Endometrial microvascular endothelial cells (primary cell): ENCODE data around the gene TOM1. TPM values are rescaled to one million over a fixed set of nuclear protein-coding genes. Genes with fewer than 3 reads are reported as not detected.

Experiments used
- in situ Hi-C: cut with HindIII; loops from 2 replicates; pipeline ENCODE4 v1.10.0; 2017; ENCODE audit warnings: low sequenced_read_pairs, low pct_unique_long_range_greater_than_20kb; ENCODE audit errors: inconsistent ontology term
- total RNA-seq: library from RNA; depleted of rRNA; stranded (reverse); fragments of >200 nt; gene quantifications from one replicate; pipeline ENCODE4 v1.2.3, GENCODE V29; 2015; ENCODE audit errors: inconsistent ontology term

Gene TOM1
- total RNA-seq, 1 donor from 2014 or later = 20.1 TPM

DNA sequence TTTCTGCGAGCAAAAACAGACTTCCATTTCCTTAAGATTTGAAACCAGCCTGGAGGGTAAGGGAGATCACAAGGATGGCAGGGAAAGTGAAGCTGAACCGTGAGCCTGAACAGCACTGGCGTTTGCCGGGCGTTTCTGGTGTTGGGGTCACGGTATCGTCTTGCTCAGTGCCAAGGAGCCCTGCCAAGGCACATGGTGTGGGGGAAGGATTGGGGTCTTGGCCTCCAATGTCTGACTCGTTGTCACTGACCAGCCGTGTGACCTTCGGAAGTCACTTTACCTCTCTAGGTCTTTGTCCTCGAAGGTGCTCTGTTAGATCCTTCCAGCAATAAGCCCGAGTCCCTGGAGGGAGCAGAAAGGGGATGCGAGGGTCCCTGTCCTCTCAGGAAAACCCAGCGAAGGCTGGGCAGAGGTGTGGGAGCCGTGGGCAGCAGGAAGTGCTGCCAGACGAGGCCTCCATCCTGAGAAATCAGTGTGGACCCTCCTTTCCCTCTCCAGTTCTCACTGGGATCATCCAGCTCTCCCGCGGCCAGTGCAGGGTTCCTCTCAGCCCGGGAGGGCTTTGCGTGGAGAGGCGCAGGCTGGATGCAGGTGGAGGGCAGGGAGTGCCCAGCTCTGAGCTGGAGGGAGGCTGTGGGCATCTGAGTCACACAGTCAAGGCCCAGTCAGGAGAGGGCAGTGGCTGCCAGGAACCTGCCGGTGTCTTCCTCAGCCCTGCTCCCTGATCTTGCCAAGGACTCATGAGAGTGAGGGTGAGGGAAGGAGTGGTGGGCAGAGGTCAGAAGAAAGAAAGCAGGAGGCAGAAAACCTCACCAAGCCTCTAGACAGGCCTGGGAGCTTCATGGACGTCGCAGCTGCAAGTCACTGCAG lies 18.9 kb downstream of the TOM1 start:
- in situ Hi-C loops = no loop called here

DNA sequence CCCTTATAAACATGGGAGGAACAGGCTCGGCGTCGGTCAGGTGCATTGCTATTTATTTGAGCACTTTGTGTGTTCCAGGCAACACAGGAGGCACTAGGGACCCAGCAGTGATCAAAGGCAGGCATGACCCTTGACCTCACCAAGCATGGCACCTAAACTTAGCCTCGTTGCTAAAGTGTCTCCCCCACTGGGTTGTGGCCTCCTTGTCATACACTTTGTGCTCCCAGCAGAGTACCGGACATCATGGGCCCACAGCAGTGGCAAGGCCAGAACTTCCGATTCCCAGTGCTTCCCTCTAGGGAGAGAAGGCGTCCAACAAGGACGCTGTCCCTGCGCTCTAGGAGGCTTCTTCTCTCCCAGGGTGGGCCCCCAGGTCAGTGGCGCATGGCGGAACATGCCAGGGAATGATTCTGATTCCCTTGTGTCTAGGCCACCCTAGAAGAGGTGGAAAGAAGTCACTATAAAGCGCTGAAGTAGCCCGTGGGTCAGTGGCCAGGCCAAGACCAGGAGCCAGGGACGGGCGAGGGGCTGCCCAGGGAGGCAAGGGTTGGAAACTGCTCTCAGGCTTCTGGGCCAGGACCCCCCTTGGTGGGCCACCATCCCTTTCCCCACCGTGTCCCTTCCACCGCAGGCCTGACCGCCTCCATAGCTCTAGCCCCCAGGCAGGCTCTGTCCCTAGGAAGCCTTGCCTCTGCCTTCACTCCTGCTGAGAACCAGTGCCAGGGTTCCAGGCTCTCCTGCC lies 19.7 kb downstream of the TOM1 start:
- in situ Hi-C loops = no loop called here

DNA sequence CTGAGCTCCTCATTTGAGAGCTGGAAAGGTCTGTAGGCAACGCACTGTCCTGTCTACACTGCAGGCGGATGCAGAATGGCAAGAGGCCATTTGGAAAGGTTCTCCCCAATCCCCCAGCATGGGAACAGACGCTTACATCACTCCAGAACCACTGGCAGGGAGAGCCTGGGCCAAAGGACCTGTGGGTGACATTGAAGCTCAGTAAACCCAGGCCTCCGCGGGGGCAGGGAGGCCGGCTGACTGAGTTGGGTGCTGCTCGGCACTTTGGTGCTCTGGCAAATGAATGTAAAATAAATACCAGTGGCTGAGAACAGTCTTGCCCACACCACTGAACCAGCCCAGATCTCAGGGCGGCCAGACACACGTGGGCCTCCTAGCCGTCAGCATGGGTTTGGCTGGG lies 22.4 kb downstream of the TOM1 start:
- in situ Hi-C loops = no loop called here

DNA sequence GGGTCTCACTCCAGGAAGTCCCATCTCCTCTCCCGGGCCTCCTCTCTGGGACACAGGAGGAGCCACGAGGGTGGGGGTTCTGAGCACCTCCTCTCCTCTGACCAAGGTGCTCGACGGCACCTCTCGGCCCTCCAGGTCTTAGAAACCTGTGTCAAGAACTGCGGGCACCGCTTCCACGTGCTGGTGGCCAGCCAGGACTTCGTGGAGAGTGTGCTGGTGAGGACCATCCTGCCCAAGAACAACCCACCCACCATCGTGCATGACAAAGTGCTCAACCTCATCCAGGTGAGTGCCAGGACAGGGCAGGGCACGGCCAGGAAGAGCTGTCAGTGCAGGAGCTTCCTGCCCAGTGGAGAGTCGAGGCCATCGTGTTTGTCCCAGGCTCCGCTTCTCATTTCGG lies 23.2 kb downstream of the TOM1 start:
- in situ Hi-C loops = no loop called here

DNA sequence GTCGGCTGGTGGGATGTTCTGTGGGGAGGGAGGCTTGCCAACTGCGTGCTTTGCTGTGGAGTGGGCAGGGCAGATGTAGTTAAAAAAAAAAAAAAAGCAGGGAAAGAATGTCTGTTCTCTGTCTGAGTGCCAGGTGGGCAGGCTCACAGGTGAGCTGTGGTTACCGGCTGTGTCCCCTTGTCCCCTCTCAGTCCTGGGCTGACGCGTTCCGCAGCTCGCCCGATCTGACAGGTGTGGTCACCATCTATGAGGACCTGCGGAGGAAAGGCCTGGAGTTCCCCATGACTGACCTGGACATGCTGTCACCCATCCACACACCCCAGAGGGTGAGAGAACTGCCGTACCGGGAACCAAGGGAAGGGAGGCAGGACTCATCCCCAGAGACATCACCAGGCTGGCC lies 23.6 kb downstream of the TOM1 start:
- in situ Hi-C loops = no loop called here

DNA sequence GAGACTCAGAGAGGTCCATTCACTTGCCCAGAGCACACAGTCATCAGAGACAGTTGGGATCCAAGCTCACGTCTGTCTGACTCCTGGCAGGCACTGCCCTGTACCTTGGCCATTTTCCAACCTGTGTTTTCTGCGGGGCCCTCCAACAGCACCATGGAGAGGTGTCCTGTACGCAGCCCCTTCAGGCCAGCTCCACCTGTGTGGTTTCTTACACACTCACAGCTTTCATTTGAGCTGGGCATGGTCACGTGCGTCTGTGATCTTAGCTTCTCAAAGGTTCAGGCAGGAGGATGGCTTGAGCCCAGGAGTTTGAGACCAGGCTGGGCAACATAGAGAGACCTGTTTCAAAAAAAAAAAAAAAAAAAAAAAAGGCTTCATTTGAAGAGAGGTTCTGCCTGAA lies 24.4 kb downstream of the TOM1 start:
- in situ Hi-C loops = no loop called here

DNA sequence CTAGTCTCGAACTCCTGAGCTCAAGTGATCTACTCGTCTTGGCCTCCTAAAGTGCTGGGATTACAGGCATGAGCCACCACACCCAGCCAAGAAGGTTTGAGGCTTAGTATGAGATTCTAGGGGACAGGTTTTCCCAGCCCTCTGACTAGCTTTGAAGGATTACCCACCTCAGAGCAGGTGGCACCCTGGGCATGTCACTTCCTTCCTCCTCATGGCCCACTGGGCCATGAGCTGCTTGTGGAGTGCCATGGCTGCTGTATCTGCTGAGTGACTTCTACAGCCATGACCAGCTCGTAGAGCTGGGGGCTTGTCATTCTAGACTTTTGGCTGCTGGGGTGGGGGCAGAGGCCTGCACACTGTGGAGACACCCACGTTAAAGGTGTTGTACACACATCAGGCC lies 25.1 kb downstream of the TOM1 start:
- in situ Hi-C loops = no loop called here

DNA sequence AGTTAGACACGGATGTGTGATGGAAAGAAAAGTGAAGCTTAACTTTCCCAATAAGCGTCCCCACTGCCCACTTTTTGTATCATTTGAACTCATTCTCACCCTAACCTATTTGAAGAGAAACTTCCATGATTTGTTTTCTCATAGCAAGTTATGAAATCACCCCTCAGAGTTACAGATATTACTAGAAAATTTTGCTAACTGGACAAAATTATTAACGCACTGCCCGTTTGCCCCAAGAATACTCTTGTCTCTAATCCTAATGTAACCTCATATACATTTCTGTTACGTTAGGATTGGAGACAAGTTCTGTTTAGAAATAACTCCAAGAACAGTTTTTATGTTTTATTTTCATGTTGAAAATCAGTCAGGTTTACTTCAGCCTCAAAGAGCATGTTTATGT lies 25.5 kb downstream of the TOM1 start:
- in situ Hi-C loops = no loop called here

DNA sequence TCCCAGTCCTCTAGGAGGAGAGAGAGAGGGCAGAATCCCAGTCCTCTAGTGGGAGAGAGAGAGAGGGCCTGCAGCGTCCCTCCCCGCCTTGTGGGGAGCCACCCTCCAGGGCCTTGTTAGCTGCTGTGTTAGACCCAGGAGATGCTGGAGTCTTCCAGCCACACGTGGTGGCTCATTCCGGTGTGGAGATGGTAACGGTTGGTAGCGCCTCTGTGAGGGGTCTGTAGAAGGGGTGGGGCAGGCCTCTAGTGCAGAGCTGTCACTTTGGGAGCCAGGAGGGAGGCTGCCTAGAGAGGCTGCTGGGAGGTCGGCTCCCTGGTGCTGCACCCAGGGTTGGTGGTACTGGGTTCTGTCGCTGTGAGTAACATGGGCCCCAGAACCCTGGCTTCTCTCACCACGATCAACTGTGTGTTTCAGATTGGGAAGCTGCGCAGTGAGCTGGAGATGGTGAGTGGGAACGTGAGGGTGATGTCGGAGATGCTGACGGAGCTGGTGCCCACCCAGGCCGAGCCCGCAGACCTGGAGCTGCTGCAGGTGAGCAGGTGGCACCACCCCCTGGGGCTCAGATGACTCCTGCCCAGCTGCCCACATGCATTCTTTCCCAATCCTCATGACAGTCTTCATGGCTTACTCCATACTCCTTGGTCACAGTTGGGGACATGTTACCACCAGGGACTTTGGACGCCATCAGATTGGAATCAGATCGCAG lies 27.3 kb downstream of the TOM1 start:
- in situ Hi-C loops = no loop called here

DNA sequence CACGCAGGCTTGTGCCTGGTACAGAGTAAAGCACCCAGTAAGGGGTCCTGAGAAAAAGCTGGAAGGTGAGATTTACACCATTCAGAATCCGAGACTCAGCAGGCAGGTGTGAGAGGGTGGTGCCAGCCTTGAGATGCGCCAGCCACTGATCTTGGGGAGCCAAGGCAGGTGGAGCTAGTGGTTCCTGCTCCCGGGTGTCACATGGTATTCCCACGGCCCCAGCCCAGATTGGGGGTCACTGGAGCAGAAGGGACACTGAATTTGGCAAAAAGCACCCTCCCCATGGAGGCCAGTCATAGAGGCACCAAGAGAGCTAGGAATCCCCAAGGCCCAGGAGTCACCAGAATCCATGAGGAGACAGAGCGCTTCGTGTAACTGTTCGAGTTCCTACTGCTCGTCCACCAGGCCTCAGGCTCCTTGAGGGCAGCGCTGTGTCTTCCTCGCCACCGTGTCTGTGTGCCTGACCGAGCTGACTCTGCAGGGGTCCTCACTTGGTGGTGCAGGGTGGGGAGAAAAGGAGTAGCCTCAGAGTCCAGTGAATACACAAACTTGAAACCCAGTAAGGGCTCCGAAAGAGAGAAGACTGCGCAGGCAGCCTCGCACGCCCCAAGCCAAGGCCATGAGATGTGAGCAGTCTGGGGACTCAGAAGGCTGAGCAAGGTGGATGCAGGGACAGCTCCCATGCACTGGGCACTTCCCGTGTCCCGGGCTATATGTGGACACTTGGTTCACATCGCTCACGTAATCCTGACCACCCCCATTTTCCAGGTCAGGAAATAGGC lies 28.2 kb downstream of the TOM1 start:
- in situ Hi-C loops = no loop called here

DNA sequence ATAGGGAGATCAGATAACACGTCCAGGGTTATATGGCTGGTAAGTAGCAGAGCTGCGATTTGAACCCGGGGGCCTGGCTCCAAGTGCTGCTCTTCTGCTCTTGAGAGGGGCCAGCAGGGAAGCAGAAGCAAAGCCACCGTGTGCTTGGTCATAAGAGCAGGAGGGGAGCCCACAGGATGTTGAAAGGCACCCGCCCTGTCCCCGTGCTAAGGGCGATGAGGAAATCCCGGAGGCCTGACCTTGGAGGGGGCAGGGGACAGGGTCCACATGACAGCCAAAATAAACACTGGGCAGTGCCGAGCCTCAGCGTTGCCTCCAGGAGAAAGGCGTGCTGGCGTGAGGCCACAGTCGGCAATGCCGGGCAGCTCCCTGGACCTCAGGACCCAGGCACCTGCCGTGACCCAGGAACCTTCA lies 28.8 kb downstream of the TOM1 start:
- in situ Hi-C loops = no loop called here

DNA sequence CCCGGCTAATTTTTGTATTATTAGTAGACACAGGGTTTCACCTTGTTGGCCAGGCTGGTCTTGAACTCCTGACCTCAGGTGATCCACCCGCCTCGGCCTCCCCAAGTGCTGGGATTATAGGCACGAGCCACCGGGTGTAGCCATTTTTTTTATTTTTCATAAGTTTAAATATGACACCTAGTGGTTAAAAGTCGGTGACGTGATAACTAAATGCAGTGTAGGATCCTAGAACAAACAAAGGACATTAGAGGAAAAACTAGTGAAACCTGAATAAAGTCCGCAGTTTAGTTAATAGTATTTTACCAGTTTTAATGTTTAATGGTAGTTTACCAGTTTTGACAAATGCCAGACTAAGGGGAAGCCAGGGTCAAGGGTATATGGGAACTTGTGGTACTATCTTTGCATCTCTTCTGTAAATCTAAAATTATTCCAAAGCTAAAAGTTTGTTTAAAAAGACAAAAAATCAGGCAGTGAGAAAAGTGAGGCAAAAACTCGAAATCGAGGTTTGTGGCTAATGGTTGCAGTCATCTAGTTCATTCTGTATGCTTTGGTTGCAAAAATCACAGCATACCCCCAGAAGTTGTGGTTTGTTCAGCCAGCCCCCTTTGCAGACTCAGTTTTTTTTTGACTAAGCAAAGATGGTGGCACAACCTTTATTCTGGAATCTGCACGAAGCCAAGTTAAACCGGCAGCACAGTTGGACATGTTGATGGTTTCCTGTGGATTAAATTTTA lies 29.6 kb downstream of the TOM1 start:
- in situ Hi-C loops = no loop called here

DNA sequence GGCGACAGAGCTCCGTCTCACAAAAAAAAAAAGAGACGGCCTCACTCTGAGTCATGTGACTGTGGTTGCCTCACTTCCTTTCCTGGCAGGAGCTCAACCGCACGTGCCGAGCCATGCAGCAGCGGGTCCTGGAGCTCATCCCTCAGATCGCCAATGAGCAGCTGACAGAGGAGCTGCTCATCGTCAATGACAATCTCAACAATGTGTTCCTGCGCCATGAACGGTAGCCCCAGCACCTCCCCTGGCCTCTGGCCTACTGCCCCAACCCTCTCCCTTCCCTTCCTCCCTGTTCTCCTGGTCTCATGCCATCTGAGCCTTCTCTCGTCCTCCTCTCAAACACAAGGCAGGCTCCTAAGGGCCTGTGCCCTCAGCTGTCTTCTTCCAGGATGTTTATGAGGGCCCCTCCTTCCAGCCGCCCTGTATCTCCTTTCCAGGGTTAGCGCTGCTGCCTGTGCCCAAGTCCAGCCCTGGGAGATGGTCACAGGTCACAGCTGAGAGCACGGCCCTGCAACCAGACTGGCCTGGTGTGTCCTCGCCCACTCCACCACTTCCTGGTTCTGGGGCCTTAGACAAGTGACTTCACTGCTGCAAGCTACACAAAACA lies 30.7 kb downstream of the TOM1 start:
- in situ Hi-C loops = no loop called here

DNA sequence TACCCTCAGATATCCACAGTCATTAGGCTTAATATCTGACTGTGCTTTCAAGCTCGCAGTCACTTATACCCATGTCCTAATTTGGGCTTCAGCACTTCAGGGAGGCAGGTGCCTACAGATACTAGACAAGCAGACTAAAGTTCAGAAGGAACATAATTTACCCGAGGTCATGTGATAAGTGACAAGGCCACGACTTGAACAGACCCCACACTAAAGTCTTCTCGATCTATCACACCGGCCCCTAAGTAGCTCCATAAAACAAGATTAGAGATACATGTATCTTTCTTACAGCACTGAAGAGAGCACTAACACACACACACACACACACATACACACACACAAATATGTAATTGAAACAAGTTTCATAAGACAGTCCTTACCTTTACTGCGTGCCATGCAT lies 32.6 kb downstream of the TOM1 start:
- in situ Hi-C loops = no loop called here

DNA sequence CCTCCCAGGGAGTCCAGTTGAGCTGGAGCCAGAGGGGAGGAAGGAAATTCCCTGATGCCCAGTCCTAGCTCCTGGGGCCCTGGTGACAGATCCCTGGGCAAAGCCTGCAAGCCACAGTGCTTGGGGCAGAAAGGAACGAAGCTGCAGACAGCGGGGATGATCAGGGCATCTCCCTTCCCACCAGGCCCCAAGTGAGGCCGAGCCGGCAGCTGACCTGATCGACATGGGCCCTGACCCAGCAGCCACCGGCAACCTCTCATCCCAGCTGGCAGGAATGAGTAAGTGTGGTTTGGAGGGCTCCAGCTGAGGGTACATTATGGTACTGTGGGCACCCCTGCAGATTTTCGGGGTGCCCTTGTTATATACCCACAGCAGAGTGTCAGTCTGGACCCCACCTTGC lies 33.5 kb downstream of the TOM1 start:
- in situ Hi-C loops = no loop called here

DNA sequence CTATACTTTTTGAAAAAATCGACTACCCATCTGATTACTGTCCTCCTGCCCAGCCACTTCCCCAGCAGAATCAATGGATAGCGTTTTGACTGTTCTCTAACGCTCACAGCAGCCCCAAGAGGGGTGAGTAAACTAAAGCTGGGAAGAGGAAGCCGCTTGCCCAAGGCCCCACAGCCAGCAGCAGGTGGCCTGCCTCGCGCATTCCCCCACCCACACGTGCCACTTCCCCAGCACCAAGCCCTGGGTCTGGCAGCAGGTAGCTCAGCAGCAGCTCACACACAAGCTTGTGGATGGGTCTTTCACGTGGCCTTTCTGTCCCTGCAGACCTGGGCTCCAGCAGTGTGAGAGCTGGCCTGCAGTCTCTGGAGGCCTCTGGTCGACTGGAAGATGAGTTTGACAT lies 34.3 kb downstream of the TOM1 start:
- in situ Hi-C loops = no loop called here

DNA sequence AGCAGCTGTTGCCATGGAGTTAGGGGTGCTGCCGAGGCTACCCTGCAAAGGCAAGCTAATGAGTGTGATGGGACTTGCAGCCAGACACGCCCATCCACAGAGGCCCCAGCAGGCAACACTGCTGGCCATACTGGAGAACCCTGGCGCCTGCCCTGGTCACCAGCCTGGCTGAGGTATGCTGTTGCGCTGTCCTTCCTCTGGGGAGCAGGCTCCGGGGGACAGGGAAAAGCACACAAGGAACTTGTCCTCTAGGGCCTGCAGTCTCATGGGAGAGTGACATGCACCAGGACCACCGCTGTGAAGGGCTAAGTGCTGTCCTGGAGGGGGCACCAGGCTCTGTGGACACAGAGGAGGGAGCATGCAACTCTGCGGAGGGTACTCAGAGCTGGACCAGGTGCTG lies 35.8 kb downstream of the TOM1 start:
- in situ Hi-C loops = no loop called here
